NCI-H446 (cell line): ENCODE data around the gene STAT3.
"Not testable (repeated sequence)": the region's sequence is repeated elsewhere in the genome, so short reads cannot be mapped to it uniquely, and the experiment has no call there.

Source experiments
- DNase-seq, 2 experiments: peaks; one replicate each; lab custom pipeline; 2025; lab: John Stamatoyannopoulos, UW

STAT3 gene

DNA sequence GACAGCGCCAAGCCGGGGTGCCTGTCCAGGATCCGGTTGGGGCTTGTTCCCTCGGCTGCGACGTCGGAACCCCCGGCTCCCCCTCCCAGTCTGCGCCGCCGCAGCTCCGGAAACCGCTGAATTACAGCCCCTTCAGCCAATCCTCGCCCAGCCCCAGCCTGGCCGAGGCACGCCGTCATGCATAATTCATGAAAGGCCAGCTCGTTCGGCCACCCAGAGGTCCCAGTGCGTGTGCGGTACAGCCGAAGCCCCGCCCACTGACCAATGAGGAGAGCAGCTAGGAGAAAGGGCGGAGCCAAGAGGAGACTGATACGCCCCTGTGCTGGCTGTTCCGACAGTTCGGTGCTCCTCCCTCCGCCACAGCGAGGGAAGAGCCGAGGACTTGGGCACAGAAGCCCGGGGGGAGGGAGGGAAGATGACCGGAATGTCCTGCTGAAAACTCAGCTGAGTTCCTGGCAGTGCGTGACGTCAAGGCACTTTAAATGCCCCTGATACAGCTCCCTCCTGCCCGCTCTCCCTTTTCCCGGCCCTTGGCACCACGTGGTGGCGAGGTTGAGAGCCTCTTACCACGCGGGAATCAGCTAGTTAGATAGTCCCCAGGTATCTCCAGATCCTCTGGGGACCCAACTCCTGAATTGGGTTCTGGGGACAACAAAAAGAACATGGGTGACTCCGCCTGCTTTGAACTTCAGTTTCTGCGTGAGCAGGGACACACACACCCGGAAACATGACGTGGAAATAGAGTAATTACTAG, at the start of gene STAT3:
STAT3 (minus strand) TSS at position 62 of the 754 bp plus-strand sequence. CDS start 39,926 bp downstream, outside the sequence.
- peak; percentile 99 to 100 for DNase-seq

DNA sequence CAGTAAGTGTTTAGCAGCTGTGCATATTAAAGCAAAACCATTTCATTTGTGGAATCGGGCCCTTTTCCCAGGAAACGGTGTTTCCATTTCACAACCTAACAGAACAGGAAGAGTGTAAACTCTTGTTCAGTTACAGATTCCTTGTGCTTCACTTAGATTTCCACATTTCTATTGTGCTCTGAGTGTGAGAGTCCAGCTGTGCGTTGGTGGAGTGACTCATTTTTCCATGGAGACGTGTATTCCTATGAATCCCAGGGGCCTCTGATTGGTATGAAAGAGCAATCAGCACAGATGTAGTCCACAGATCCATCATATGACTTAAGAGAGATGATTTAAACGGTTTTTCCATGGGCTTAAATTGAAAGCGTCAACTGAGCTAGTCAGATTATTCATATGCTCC, 48.1 kb upstream of the STAT3 start:
- DNase-seq = no peak

DNA sequence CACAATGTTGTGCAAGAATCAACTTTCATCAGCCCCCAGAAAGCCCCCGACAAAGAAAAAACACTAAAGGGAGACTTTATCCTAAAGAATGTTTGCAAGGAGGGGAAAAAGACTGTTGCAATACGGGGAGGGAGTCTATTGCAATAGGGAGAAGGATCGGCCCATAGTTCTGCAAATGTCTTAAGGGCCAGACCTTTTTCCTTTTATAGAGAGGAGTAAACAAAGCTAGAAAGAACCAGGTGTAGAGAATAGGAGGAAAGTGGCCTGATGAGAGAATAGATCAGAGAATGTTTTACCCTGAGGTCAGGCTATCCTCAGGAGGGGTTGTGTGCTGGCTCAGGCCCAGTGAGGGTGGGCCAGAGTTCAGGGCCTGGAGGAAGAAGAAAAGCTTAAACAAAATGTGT, 43.5 kb upstream of the STAT3 start:
- no peak for DNase-seq

DNA sequence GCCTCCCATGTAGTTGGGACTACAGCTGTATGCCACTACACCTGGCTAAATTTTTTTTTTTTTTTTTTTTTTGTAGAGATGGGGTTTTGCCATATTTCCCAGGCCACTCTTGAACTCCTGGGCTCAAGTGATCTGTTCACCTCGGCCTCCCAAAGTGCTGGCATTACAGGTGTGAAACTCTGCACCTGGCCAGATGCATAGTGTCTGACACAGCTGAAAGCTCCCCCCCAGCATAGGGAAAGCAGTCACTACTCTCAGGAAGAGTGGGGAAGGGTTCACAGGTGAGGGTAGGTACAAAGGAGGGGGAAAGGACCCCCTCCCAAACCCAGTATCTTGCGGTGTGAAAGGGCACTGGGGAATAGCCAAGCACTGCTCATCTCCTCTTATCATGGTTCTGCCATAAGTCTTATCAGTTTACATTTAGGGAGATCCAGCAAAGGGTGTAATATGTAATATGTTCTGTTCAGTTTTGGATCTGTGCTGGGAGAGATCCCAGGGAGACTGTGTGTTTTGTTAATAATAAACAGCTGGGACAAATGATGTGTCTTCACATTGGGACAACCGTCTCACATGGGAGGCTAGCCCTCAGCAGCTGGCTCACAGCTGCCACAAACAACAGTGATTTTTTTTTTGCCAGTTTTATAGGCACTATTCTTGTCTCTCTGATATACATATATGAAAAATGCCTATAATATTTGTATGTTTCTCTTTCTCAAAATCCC, 41.6 kb upstream of the STAT3 start:
- DNase-seq = no peak

DNA sequence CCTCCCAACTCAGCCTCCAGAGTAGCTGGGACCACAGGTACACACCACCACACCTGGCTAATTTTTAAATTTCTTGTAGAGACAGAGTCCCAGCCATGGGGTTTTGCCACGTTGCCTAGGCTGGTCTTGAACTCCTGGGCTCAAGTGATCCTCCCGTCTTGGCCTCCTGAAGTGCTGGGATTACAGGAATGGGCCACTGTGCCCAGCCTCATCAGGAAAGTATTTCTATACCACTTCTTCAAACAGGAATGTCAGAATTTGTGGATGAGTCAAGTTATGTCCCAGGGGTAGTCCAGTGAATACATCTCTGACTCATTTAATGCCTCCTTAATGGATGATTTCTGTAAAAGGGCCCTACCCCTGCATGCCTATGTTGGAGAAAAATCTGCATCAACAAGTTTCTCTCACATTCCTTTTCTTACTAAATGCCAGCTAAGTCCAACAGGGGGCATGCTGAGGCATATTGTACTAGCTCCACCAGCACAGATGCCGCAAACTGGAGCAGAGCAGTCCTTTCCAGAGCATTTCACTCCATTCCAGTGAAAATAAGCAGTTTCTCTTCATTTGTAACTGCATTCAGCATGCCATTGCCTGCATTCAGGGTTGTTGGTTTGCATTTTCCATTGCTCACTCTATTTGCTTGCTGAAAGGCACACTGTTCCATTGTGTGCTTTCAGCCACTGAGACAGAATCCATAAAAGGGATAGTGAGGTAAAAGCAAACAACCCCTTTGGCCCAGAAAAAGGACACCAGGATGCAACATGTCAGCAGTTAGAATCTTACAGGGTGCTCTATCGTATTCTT, 40.1 kb upstream of the STAT3 start:
- DNase-seq = peak in 1 of 2 experiments; percentile 60

DNA sequence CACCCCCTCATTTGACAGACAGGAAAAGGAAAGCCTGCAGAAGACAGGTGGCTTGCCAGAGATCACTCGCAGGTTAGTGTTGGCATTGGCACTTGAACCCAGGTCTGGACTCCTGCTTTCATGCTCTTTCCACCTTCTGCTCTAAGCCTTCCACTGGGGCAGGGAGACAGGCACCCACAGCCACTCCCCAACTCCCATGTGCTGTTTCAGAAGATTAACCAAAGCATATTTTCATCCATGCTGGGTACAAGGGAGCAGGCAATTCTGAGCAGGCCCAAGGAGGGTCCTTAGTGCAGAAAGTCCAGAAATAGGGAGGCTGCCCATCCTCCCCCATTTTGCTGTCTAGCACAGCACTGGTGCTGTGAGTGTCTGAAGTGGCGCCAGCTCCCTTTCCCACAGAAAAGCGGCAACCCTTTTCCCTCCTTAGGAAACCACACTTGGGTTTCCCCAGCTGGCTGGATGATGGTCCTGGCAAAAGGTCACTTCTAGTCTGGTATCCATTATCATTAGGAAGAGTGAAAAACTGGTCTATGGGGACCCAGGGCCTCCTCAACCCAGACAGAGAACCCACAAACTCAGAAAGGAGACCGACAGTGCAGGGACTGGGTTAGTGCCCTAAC, 36.9 kb upstream of the STAT3 start:
- no peak for DNase-seq

DNA sequence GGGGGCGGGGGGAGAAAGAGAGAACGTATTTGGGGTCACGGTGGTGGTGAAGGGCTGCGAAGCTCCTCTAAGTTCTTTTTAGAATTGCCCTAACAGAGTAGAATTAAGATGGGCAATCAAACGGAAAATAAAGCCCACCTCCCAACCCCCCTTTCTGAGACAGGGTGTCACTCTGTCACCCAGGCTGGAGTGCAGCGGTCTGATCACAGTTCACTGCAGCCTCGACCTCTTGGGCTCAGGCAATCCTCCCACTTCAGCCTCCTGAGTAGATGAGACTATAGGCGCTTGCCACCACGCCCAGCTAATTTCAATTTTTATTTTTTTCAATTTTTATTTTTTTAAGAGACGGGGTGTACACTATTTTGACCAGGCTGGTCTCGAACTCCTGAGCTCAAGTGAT, 35.5 kb upstream of the STAT3 start:
- no peak for DNase-seq

DNA sequence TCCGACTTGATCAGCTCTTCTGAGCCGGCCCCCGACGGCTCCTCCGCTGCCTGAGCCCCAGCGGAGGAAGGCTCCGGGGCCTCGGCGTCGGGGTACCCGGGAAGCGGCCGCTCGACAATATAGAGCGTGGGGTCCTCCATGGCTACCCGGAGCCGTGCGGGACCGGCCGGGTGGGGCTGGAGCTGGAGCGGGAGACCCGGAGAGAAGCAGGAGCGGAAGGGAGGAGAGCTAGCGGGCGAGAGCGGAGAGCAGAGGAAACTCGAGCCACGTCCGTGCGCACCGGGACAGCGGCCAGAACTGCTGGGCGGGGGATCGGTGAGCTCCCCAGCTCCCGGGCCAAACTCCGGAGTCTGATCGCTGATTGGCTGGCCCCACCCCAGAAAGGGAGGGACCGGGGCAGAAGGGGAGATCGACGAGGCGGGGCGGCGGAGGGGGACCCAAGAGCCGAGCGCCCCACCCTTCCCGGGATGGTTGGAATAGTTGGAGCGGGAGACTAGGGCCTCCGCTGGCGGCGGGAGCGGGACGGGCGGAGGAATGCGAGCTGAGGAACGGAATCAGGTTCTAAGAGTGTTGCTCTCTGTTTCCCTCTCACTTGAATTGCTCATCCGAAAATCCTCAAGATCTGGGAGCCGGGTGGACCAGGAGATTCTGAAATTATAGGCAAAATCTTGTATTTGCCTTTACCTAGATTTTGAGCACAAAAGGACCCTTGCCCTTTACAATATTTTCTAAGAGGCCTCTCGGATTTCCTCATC, 34.9 kb upstream of the STAT3 start, which contains the start of gene CAVIN1:
CAVIN1 (minus strand) TSS at position 299 of the 755 bp plus-strand sequence; CDS start at position 140, 159 bp downstream.
- DNase-seq = peak; percentile 91 to 94

DNA sequence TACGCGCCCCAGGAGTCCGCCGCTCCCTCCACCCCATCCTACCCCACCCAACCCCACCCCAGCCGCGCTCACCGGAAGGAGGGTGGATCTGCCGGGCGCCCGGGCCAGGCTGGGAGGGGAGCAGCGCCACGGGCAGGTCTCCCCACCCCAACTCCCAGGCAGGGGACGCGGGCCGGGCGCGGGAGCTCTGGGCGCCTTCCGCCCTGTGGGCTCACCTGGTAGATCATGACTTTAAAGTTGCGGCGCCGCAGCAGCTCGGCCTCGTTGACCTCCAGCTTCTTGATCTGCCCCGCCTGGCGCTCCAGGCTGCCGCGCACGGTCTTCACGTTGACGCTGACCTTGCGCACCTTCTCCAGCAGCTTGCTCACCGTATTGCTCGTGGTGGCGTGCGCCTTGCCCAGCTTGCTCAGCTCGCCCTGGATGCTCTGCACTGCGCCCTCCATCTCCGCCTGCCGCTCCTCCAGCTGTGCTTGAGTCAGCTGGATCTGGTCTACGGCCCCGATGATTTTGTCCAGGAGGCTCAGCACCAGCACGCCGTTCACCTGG, 34.2 kb upstream of the STAT3 start:
- DNase-seq = no peak

DNA sequence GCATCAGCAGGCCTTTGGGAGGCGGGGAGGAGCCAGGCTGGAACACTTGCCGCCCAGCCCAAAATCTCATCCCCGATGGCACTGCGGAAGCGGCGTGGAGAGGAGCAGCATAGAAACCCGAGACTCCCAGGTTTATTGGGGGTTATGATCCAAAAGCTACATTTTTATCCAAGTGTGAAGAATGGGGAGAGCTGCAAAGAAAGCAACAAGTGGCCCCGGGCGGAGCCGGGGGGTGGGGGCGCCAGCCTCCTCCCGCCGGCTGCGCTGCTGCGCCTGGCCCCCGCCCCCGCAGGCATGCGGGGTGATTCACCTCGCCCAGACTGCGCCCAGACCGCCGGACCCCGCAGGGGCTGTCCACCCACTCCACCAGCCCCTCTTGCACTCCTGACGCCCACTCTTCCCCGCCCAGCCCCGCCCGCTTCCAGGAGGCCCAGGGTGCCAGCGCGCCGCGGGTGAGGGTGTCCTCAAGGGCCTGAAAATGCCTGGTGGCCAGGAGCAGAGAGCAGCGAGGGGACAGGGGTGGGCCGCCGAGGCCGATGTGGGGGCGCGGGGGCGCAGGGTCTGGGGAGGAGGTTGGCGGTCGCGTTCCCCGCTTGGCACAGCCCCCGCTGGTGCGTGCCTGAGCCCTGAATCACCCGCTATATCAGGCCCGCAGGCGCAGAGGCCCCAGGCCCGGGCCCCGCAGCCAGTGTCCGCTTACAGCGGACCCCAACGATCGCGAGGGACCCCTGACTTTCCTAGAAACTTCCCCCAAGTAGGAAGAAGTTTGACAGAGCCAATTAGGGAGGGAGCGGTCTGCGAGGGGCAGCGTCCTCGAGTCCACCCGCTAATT, 33.5 kb upstream of the STAT3 start:
- DNase-seq = no peak

DNA sequence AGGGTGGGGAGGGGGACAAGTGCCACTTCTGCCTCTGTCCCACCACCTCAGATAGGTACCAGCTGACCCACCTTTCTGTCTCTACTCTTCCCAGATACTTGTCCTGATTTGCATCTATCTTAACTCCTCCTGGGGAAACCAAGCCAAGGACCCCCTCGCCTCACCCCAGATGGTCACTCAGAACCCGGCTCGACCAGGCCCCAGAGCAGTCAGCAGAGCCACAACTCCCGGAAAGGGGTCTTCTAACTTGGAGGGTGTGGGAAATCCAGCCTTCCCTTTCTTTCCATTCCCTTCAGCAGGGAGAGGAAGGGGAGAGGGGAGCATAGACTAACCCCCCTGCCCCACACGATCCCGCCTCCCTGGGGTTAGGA, 32.9 kb upstream of the STAT3 start:
- no peak for DNase-seq

DNA sequence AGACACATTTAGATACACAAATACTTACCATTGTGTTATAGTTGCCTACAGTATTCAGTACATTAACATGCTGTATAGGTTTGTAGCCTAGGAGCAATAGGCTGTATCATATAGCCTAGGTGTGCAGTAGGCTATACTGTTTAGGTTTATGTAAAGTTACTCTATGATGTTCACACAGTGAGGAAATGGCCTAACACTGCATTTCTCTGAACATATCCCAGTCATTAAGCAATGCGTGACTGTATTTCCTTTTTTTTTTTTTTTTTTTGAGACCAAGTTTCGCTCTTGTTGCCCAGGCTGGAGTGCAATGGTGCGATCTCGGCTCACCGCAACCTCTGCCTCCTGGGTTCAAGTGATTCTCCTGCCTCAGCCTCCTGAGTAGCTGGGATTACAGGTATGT, 29.7 kb upstream of the STAT3 start:
- DNase-seq = not testable (repeated sequence)

DNA sequence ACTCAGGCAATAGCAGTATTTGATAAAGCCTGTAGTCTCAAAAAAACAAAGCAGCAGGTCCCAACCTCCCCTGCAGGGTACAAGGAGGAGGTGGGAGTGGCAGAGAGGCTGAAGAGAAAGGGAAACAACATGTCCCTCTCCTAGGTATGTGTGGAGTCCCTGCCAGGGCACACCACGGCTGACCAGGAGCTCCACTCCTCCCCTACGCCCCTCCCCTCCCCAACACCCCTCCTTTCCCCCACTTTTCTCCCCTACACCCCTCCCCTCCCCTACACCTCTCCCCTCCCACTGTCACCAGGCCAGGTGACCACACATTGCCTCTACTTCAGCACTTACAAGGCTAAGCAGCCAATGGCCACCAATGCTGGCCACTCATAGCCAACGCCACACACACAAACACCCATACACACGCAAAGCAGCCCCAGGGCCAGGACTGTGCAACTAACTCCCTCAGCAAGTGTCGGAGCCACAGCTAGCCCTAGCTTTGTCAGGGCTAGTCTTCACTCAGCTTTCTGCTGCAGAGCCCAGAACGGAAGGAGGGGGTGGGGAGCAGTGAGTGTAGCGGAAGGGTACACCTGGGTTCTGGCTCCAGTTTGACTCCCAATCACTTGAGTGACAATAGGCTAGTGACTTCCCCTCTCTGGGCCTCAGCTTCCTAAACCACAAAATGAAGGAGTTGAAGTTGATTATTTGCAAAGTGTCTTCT, 26.6 kb upstream of the STAT3 start:
- no peak for DNase-seq

DNA sequence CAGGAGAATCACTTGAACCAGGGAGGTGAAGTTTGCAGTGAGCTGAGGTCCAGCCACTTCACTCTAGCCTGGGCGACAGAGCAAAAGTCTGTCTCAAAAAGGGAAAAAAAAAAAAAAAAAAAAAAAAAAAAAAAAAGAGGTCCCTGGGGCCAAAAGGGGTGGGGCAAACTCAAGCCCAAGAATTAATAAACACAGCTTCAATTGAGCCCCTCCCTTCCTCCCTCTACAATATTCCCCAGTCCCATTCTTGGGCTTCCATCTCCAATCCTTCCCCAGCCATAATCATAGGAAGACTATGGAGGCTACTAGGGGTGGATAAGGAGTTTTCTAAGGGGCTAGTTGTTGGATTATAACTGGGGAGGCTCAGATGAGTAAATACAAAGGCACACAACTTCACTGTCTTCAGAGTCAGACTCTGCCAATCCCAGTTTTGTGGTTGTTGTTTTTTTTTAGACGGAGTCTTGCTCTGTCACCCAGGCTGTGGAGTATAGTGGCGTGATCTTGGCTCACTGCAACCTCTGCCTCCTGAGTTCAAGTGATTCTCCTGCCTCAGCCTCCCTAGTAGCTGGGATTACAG, 25.3 kb upstream of the STAT3 start:
- DNase-seq = no peak

DNA sequence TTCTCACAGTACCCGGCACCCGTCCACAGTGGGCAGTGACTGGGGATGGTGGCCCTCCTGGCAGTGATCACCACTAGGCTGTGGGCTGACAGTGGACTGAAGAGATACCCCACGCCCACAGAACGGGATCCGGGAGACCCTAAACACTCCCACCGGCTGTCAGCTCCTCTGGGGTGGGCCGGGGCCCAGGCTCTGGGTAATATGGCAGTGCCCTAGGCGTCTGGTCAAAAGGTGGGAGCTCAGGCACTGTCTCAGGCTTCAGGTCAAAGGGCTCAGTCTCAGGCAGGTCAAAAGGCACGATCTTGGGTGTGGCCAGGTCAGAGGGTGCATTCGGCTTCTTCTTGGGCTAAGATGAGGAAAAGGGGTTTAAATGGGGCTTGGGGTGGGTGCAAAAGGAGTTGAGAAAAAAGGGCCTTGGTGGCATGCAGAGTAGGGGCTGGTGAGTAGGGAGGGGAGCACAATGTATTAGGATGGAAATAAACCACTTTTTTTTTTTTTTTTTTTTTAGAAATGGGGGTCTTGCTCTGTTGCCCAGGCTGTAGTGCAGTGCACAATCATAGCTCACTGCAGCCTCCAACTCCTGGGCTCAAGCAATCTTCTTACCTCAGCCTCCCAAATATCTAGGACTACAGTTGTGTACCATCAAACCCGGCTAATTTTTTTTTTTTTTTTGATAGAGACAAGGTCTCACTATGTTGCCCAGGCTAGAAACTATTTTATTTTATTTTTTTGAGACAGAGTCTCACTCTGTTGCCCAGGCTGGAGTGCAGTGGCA, 23.9 kb upstream of the STAT3 start:
- no peak for DNase-seq

DNA sequence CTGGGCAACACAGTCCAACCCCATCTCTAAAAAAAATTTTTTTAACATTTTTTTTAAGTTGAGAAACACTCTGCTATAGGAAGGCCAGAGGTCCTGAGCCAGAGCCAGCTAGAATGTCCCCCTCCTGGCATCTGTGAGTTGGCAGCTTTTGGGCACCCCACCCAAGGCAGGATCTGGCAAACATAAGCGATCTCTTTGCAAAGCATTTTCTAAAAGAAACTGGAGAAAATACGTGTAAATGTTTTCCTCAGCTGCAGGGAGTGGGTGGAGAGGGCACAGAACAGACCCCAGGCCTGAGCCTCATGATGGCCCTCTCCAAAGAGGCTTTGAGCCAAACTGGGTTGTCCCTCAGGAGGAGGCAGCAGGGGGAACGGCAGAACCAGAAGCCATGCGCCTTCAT, 23.1 kb upstream of the STAT3 start:
- no peak for DNase-seq

DNA sequence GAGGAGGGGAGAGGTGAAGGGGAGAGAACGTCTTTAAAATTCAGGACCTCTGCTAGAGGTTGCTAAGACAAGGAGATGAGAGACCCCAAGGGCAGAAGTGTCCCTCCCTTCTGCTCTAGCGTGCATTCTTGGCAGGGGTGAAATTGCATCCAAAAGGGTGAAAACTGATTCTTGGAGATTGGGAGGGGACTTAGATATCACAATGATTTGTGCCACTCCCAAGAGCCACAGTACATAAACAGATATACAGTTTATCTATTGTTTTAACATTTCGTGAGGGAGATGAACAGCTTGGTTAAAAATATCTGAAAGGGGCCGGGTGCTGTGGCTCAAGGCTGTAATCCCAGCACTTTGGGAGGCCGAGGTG, 22.1 kb upstream of the STAT3 start:
- no peak for DNase-seq

DNA sequence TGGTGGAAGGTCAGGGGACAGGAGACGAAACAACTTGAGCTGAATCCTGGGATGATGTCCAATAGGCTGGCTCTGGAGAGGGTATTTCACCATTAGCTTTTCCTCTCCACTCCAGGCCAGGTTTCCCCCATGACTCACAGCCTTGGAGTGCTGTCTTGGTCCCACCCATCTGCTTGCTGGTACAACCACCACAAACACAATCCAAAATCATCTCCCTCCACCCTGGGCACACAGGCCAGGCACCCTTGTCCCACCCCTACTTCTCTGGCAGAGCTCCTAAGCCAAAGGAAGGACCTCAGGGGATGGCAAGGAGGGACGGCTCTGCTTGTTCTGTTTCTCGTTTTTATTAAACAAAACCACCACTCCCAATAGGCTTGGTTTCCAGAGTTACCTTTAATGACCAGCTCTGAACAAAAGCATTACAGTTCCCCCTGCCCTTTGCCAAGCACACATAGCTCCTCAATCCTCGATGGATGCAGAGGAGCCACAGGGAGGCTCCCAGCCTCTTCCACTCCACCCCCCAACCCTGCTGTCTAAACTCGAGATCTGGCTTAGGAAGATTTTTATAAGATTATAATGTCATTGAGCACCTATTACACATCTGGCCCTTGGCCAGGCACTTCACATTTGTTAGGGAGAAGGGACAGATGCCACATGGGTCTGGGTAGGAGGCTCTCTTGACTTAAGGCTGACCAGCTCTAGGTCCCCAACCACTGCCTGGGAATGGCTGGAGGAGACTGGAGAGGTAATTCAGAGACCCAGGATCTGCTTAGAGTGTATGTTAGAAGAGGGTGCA, 21.5 kb upstream of the STAT3 start:
- peak in 1 of 2 experiments; percentile 72 for DNase-seq
